ENCODE results near the gene ABCF3.

ABCF3 gene

GRCh38 chr3:184160456-184160855 is 25.5 kb upstream of the ABCF3 start:
- TF ChIP-seq, protein P1, sequence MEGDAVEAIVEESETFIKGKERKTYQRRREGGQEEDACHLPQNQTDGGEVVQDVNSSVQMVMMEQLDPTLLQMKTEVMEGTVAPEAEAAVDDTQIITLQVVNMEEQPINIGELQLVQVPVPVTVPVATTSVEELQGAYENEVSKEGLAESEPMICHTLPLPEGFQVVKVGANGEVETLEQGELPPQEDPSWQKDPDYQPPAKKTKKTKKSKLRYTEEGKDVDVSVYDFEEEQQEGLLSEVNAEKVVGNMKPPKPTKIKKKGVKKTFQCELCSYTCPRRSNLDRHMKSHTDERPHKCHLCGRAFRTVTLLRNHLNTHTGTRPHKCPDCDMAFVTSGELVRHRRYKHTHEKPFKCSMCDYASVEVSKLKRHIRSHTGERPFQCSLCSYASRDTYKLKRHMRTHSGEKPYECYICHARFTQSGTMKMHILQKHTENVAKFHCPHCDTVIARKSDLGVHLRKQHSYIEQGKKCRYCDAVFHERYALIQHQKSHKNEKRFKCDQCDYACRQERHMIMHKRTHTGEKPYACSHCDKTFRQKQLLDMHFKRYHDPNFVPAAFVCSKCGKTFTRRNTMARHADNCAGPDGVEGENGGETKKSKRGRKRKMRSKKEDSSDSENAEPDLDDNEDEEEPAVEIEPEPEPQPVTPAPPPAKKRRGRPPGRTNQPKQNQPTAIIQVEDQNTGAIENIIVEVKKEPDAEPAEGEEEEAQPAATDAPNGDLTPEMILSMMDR (IDR thresholded peaks at IDR 0.05) = no peak

DNA sequence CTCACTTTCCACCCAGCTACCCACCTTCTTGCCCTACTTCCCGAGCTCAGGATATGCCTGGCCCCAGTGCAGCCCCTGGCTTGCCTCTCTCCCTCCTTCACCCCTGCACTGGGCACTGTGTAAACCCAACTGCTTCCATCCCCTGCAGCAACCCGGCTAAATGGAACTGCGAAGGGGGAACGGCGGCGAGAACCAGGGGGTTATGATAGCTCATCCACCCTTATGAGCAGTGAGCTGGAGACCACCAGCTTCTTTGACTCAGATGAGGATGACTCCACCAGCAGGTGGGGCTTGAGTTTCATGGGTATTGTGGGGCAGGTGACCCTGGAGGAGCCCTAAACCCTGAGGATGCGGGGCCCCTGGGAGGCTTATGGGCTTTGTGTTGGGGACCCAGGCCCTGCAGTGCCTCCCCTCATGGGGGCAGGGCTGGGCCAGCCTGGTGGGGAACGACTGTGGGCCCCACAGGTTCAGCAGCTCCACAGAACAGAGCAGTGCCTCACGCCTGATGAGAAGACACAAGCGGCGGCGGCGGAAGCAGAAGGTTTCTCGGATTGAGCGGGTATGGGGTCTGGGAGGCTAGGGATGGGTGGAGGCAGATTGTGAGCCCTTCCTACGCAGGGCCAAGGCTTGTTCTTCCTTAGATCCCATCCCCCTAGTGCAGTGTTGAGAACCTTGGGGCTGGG is 21.2 kb upstream of the ABCF3 start:
- TF ChIP-seq, protein P1 (IDR thresholded peaks at IDR 0.05) = no peak

- TF ChIP-seq, protein P1 (IDR thresholded peaks at IDR 0.05) = no peak
These were observed 20.5 kb upstream of the ABCF3 start for GRCh38 chr3:184165543-184165942.

DNA sequence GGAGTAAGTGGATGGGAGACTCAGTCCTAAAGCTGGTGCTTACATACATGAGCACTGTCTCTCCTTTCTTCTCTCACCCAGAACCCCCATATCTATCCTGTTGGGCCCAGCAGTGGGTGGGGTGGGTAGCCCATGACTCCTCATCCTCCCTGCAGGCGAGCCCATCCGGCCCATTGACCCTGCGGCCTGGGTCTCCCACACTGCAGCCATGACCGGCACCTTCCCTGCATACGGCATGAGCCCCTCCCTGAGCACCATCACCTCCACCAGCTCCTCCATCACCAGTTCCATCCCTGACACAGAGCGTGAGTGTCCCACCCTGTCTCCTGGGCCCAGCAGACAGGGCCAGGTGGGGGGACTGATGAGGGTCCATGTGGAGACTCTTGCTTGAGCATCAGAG is 19.3 kb upstream of the ABCF3 start:
- TF ChIP-seq, protein P1 (IDR thresholded peaks at IDR 0.05) = no peak

DNA sequence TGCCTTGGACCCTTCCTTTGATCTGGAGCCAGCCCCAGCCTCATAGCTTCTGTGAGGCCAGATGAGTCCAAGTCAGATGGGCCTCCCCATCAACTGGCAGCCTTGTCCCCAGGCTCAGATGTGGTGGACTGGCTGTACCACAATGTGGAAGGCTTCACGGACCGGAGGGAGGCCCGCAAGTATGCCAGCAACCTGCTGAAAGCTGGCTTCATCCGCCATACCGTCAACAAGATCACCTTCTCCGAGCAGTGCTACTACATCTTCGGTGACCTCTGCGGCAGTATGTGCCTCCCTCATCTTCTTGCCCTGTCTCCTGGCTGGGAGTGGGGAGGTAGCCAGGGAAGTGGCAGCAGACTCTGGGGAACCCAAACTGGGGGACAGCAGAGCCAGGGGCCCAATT is 18.2 kb upstream of the ABCF3 start:
- TF ChIP-seq, protein P1 (IDR thresholded peaks at IDR 0.05) = no peak

- TF ChIP-seq, protein P1 (IDR thresholded peaks at IDR 0.05) = no peak
These were observed 17.5 kb upstream of the ABCF3 start for GRCh38 chr3:184168363-184169120.

DNA sequence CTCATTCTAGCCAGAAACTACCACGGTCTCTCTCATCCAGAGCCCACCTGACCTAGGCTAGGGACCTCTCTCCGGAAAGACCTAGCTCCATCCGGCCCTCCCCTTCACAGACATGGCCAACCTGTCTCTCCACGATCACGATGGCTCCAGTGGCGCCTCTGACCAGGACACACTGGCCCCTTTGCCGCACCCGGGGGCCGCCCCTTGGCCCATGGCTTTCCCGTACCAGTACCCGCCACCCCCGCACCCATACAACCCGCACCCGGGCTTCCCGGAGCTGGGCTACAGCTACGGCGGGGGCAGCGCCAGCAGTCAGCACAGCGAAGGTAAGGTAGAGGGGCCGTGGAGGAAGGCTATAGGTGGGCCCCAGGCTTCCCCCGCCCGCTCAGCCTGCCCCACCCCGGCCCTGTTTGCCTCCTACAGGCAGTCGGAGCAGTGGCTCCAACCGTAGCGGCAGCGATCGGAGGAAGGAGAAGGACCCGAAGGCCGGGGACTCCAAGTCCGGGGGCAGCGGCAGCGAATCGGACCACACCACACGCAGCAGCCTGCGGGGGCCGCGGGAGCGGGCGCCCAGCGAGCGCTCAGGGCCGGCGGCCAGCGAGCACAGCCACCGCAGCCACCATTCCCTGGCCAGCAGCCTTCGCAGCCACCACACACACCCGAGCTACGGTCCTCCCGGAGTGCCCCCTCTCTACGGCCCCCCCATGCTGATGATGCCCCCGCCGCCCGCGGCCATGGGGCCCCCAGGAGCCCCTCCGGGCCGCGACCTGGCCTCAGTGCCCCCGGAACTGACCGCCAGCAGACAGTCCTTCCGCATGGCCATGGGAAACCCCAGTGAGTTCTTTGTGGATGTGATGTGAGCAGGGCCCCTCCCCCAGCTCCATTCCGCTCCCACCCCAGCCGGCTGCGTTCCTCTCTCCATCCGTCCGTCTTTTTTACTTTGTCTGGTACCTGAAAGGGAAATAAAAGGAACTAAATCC is 15.8 kb upstream of the ABCF3 start:
- TF ChIP-seq, protein P1 (IDR thresholded peaks at IDR 0.05) = no peak

Measured in LNCAP (cell line).